NCI-H2107 treated with DMSO at 0.1 percent for 48 hours (cell line): ENCODE measurements around the gene PTPRM.

Experiments
- DNase-seq: peaks from one replicate; lab custom pipeline; 2025; ENCODE audit not compliant: unreplicated experiment; lab: John Stamatoyannopoulos, UW

PTPRM gene

GRCh38 chr18:7980136-7980535, 413.0 kb downstream of the PTPRM start:
- no peak for DNase-seq

GRCh38 chr18:7980656-7981055, 413.5 kb downstream of the PTPRM start:
- no peak for DNase-seq

DNA sequence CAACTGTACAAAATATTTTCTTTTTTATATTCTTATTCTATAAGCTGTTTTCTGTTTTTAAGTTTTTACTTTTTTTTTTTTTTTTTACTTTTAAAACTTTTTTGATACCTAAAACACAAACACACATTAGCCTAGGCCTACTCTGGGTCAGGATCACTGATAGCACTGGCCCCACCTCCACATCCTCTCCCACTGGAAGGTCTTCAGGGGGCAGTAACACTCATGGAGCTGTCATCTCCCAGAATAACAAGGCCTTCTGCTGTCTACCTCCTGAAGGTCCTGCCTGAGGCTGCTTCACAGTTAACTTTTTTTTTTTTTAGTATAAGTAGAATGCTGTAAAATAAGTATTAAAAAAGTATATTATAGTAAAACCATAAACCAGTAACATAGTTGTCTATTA, 415.1 kb downstream of the PTPRM start:
- no peak for DNase-seq

- DNase-seq = no peak
Observed at GRCh38 chr18:7987284-7987976, 420.3 kb downstream of the PTPRM start.

GRCh38 chr18:7990670-7991069, 423.6 kb downstream of the PTPRM start:
- no peak for DNase-seq

DNA sequence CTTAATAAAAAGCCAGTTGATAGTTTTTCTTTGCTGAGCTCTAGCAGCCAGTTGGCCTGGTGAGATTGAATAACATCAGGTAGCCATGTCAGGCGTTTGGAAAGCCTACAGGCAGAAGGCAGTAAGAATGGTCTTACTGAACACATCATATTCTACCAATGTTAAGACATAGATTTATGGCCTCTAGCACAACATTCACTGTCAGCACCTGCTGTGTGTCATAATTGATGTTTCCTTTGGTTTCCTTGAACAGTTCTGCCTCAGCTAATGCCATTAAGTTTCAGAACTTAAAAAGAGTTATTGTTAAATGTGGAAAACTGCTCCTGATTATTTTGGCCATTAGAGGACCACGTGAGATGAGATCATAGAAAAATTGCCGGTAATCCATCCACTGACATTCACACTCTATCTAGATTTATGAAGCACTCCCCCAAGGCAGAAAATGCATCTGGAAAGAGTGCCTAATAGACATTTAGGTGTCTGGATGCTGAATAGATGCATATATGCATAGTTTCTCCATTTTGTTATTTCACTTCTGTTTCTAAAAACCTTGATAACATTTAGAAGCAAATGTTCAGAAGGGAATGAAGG, 434.7 kb downstream of the PTPRM start:
- no peak for DNase-seq

DNA sequence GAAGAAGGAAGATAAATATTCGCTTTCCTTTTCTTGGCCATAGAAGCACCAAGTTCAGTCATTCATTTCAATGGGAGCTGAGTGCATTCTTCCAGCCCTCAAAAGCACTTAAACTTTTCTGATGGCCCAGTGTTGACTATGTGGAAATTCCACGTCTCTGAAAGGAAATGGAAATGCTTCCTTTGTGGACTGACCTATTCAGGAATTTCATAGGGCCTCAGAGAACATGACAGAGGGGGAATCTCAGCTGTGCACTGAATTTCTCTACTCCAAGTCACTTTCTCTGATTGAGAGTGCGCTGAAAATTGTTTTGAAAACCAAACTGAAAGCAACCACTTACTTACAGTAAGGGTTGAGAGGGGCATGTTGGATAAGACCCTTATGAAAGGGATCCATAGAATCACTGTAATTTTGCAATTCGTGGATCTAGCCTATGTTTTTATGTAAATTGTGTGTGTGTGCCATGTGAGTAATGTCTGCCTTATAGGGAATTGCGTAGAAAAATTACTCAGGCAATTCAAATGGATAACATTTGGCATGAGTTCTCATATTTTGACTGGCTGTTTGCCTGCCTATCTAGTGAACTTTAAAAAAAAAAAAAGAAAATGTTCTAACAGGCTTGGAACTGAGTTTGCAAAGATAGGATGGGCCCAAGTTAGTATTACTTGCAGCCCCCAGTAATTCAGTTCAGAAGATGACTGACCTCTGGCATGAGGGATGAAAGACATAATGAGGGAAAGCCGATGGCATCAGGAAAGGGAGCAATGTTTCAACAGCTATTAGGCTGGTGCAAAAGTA, 437.0 kb downstream of the PTPRM start:
- DNase-seq = no peak

GRCh38 chr18:8004792-8005191, 437.7 kb downstream of the PTPRM start:
- DNase-seq = no peak

DNA sequence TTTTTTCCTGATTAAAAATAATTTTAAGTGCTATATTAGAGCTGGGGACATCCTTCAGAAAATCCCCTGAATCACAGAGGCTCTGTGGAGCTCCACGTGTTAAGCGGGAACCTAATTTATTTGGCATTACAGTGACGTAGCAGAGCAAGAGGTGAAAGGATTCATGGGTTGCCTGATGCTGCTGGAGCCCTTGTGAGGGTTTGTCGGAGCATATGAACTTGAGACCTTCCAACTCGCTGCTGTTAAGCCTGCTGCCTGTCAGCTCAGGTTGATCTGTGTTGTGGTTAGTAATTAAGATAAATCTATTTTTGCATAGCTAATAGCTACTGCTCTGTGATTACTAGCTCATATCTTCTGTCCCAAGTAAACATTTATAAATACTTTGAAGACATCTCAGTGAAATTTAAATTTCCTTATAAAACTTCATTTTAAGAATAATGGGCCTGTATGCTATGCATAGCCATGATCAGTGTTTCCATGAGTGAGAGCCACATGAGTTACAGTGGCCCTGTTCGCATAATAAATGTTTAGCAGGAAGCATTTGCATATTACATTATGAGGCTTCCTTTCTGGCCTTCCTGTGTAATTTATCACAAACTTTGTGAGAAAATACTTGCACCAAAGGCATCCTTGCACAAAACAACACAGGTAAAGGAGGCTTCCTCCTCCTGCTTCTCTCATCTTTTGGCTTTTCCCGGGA, 438.9 kb downstream of the PTPRM start:
- no peak for DNase-seq

DNA sequence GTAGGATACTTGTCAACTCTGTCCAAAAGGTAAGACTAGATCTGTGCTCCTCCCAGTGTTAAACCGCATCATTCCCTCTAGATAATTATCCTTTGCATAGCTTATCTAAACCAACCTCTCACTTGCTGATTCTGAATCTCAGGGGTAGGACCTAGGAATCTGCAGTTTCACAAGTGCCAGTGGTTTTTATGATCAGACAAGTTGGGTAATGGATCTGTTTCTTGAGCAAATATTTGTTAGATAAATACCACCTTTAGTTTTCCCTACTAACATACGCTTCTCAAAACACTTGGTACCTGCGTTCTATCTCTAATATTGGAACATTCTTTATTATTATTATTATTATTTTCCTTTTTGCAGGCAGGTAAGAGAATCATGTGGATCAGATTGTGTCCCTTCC, 439.9 kb downstream of the PTPRM start:
- DNase-seq = no peak

GRCh38 chr18:8008033-8008432, 440.9 kb downstream of the PTPRM start:
- peak; percentile 36 for DNase-seq

- no peak for DNase-seq
Observed at GRCh38 chr18:8011361-8011760, 444.2 kb downstream of the PTPRM start.

GRCh38 chr18:8011906-8012305, 444.8 kb downstream of the PTPRM start:
- DNase-seq = no peak

- no peak for DNase-seq
Observed at GRCh38 chr18:8018701-8019331, 451.7 kb downstream of the PTPRM start.

DNA sequence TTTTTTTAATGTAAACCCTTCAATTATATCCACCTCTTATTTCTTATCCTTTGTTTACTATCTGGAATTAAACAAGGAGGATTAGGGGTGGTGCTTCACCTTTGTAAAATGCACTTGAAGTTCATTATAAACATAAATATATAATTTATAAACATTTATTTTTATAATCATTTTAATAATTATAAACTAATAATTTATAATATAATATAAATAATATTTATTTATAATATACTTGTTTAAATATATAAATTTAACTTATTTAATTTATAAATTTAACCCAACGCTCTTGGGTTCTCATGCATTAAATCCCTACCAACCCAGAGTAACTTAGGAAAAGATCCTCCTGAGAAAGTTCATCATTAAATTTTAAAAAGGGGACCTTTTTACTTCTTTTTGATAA, 452.5 kb downstream of the PTPRM start:
- no peak for DNase-seq

GRCh38 chr18:8020132-8020846, 453.2 kb downstream of the PTPRM start:
- no peak for DNase-seq

- DNase-seq = no peak
Observed at GRCh38 chr18:8029061-8029460, 461.9 kb downstream of the PTPRM start.

GRCh38 chr18:8029731-8030130, 462.6 kb downstream of the PTPRM start:
- no peak for DNase-seq

DNA sequence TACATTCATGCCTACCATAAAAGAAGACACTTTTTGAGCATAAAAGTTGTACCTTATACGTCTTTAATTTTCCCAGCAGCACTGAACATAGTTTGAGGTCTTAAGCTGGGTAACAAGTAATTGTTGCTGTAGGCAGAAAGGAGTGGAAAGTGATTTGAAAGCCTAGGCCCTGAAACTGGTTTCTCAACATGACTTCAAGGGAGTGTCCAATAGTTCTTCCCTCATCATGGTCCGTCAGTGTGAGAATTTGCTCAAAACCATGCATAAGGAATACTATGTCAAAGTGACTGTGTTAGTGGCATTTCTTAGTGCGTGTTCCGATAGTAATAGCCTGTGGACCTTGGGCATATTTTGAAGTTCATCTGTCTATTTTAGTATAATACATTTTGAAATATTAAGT, 463.1 kb downstream of the PTPRM start:
- no peak for DNase-seq

- DNase-seq = no peak
Observed at GRCh38 chr18:8031496-8031895, 464.4 kb downstream of the PTPRM start.

- no peak for DNase-seq
Observed at GRCh38 chr18:8034674-8035073, 467.6 kb downstream of the PTPRM start.
